Measurements from ENCODE around the gene PAM16.

PAM16 gene

GRCh38 chr16:4371357-4372000 is 20.4 kb upstream of the PAM16 start, which contains the start of gene VASN:
VASN (plus strand) TSS chr16:4371848; CDS start chr16:4380878, 9,030 bp downstream.
- DNase-seq (ENCODE audit: low spot score) (peak; percentile 96), FAIRE-seq (peak; percentile 42)

- FAIRE-seq = no peak
- DNase-seq (ENCODE audit: low spot score) = no peak
Measured at GRCh38 chr16:4370570-4371356, 19.6 kb upstream of the PAM16 start.

DNA sequence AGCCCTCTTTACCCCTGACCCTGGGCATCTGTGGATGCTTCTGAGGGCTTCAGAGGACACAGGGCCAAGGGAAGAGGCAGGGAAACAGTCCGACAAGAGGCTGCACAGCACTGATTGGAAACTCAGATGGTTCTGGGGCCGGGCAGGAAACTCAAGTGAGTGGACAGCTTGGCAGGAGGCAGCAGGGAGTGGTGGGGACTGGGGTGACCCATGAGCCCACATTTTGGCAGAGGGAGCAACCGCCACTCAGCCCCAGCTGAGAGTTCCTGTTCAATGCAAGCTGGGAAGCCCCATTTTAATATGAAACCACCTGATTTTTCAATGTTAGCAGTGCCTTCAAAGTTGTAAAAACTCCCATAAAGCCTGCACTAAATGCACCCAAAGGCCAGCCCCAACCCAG is 19.0 kb upstream of the PAM16 start:
- no peak for FAIRE-seq
- DNase-seq (ENCODE audit: low spot score) = no peak

- FAIRE-seq (peak; percentile 66), DNase-seq (ENCODE audit: low spot score) (no peak)
Measured at GRCh38 chr16:4369007-4369733, 18.0 kb upstream of the PAM16 start.

DNA sequence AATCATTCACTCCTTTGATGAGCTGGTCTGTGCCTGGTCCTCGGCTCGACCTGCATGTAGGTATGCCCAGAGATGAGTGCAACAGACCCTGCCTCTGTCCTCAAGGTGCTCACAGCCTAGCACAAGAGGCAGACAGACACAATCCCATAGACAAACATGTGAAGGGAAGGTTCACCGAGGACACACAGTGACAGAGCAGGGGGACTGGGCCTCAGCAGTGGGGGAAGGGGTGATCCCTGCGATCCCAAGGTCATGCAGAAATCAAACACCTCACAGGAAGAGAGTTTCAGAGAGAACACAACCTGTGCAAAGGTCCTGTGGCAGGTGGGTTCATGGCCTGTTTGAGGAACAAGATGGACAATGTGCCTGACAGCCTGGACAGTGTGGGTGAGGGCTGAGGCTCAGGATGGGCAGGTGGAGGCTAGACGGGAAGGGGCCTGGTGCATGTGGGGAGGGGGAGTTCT is 16.3 kb upstream of the PAM16 start:
- no peak for DNase-seq (ENCODE audit: low spot score)
- FAIRE-seq = peak; percentile 65

- FAIRE-seq (no peak), DNase-seq (ENCODE audit: low spot score) (no peak)
Measured at GRCh38 chr16:4366016-4366415, 14.9 kb upstream of the PAM16 start.

DNA sequence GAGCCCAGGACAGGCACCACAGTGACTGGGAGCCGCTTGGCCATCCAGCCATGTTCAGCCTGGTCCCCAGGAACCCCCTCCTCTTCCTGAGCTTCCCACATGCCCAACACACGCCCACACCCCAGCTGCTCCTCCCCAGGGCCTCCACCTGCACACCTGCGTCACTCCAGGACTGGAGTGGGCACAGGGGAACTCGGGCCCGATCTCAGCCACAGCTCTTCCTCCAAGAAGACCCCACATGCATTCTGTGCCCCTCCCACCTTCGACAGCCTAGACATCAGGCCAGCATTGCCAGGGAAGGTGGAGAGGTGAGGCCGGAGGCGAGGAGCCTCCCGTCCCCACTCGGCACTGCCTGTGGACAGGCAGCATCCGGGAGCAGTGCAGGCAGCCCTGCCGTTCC is 14.5 kb upstream of the PAM16 start:
- DNase-seq (ENCODE audit: low spot score) = no peak
- FAIRE-seq = no peak

DNA sequence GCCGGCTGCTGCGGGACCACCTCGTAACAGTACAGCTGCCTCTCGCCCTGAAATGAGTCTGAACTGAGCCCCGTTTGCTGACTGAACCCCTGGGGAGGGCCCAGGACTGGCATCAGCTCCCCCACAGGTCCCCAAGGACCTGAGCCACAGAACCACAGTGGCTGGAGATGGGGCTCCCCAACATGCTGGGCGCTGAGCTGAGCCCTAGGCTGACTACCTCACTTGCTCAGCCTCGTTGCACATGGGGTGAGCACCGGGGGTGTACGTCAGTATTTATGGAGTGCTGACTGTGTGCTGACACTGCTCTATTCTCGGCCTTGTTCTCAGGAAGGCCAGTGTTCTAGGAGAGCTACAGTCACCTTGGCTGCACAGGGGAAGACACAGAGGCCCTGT is 13.9 kb upstream of the PAM16 start:
- FAIRE-seq (no peak), DNase-seq (ENCODE audit: low spot score) (no peak)

- no peak for FAIRE-seq
Measured at GRCh38 chr16:4364196-4365013, 13.3 kb upstream of the PAM16 start.

DNA sequence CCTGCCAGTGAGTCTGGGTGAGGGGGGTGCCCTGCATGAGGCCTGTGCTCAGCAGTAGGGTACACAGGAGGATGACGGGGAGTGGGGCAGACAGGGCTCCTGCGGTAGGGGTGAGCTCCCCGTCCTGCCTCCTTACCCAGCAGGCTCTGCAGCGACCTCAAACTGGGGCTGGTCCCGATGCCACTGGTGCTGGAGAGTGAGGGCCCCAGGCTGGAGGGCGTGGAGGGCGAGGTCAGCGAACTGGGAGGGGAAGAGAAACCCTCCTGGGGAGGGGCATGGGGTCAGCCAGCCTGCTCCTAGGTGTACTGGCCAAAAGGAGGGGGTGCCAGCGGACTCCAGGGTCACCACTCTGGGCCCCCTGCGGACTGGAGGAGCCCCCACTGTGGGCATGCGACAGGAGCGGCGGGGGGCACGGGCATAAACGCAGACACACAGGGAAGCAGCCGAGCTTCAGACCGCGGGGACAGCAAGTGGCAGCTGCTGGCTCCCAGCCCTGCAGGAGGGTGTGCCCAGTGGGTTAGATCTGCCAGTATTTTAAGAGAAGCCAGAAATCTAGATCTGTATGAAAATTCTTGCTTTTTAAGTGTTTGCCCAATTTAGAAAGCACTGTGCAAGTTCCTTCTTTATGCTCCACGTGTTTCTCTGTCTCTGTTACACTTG is 11.5 kb upstream of the PAM16 start:
- no peak for FAIRE-seq
- no peak for DNase-seq (ENCODE audit: low spot score)

More at GRCh38 chr16:4364196-4365013, 13.3 kb upstream of the PAM16 start:
- no peak for DNase-seq (ENCODE audit: low spot score)

DNA sequence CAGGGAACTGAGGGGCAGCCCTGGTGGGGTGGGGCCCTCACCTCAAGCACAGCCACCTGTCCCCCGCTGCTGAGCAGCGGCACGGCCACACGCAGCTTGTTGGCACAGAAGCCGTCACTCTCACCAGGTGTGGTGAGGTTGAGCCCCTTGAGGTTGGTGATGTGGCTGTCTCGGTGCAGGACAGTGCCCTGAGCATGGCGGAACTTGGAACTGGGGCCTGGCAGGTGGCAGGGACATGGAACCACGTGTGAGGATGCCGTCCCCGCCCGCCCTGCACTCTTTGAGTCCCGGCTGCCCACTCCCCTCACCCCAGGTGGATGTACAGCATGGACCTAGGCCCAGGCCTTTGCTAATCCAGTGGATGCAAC is 10.8 kb upstream of the PAM16 start:
- FAIRE-seq (no peak), DNase-seq (ENCODE audit: low spot score) (no peak)

- FAIRE-seq (no peak), DNase-seq (ENCODE audit: low spot score) (no peak)
Measured at GRCh38 chr16:4361033-4361943, 10.2 kb upstream of the PAM16 start.

GRCh38 chr16:4360538-4361021 is 9.5 kb upstream of the PAM16 start:
- FAIRE-seq = peak; percentile 88
- DNase-seq (ENCODE audit: low spot score) = peak; percentile 62

DNA sequence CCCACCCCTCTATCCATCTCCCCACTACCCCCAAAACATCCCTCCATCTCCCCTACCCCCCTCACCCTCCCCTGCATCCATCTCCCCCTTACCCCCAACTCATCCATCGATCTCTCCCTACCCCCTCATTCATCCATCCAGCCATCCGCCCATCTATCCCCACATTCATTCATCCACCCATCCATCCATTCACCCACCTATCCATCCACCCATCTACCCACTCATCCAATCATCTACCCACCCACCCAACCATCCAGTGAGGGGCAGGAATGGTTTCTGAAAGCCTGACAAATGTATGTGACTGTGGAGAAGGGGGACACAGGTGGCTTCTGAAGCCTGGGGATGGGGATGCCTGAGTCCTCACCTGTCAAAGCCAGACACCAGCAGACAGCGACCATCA is 8.8 kb upstream of the PAM16 start:
- FAIRE-seq = no peak
- DNase-seq (ENCODE audit: low spot score) = no peak

- no peak for FAIRE-seq
- peak; percentile 65 for DNase-seq (ENCODE audit: low spot score)
Measured at GRCh38 chr16:4358831-4359561, 7.9 kb upstream of the PAM16 start.

DNA sequence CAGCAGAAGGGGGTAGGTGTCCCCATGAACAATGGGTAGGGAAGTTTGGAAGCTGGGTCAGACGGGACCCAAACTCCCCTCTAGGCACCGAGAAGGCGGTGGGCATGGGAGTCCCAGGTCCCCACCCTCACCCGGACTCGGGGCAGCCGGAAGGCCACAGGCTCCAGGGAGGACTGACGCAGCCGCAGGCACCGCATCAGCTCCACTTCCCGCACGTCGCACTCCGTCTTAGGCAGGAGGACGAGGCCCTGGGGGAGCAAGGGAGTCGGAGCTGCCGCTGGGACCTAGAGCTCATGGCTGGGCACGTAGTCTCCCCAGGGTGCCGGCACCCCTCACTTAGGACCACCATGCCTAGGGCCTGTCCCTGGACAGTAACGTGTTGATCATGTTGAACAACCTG is 7.1 kb upstream of the PAM16 start:
- DNase-seq (ENCODE audit: low spot score) = no peak
- no peak for FAIRE-seq

DNA sequence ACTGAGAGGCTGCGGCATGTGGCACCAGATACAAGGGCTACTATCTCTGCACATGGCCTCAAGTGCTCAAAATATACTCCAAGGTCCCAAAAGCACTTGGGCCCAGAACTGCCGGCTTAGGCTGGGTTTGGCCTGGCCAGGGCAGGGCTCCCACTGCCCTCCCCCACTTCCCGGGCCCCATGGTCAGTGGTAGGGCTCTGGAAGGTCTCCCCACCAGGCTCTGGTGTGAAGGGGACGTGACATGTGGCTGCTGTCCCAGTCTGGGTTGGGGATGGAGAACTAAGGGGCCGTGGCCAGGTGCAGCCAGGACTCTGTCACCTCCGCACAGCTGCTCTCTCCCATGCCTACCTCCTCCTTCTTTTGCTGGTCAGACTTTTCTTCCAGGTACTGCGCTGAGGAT is 5.7 kb upstream of the PAM16 start:
- DNase-seq (ENCODE audit: low spot score) = no peak
- no peak for FAIRE-seq

- FAIRE-seq (no peak), DNase-seq (ENCODE audit: low spot score) (no peak)
Measured at GRCh38 chr16:4354512-4355409, 3.6 kb upstream of the PAM16 start.

Measured in urothelium cell line (cell line).